Osteoblast (primary cell): Measurements from ENCODE around the gene TBC1D12. TPM values are rescaled to one million over a fixed set of nuclear protein-coding genes. Genes with fewer than 3 reads are reported as not detected.

Experiments
- DNase-seq: peaks from one replicate; pipeline ENCODE4 v3.0.0; 2011; ENCODE audit warnings: low spot score, mixed read lengths; ENCODE audit not compliant: insufficient read length; ENCODE audit errors: missing footprints
- H2AFZ ChIP-seq: 2 replicates; pipeline ENCODE4 v1.6.0; 2011; ENCODE audit warnings: mild to moderate bottlenecking, low read length
- H3K27ac ChIP-seq: 2 replicates; pipeline ENCODE4 v1.5.1; 2011; ENCODE audit warnings: mild to moderate bottlenecking, low read depth, low read length, moderate library complexity
- H3K27me3 ChIP-seq: 2 replicates; pipeline ENCODE4 v1.6.0; 2012; ENCODE audit warnings: mild to moderate bottlenecking, control low read depth, inconsistent platforms, low read length, moderate library complexity; ENCODE audit not compliant: insufficient read depth
- H3K36me3 ChIP-seq: 2 replicates; pipeline ENCODE4 v1.5.1; 2011; ENCODE audit warnings: mild to moderate bottlenecking, low read length, control low read depth, moderate library complexity; ENCODE audit not compliant: insufficient read depth
- H3K4me1 ChIP-seq: 2 replicates; pipeline ENCODE4 v1.5.1; 2011; ENCODE audit warnings: mild to moderate bottlenecking, low read length, control low read depth, moderate library complexity; ENCODE audit not compliant: insufficient read depth
- H3K4me2 ChIP-seq: 2 replicates; pipeline ENCODE4 v1.6.0; 2011; ENCODE audit warnings: mild to moderate bottlenecking, low read length; ENCODE audit not compliant: insufficient read depth
- H3K4me3 ChIP-seq: fragments of 200-600 bp; sonication (generic); 3 replicates; pipeline ENCODE4 v1.5.1; 2012; ENCODE audit warnings: mild to moderate bottlenecking, low read length, inconsistent platforms; ENCODE audit not compliant: insufficient read depth
- H3K79me2 ChIP-seq: 2 replicates; pipeline ENCODE4 v1.6.0; 2012; ENCODE audit warnings: mild to moderate bottlenecking, low read length, control low read depth, inconsistent platforms; ENCODE audit not compliant: insufficient read depth
- H3K9me3 ChIP-seq: 2 replicates; pipeline ENCODE4 v1.5.1; 2011; ENCODE audit warnings: low read depth, low read length, control low read depth
- H4K20me1 ChIP-seq: 2 replicates; pipeline ENCODE4 v1.6.0; 2012; ENCODE audit warnings: mild to moderate bottlenecking, low read length, control low read depth; ENCODE audit not compliant: insufficient read depth
- CTCF ChIP-seq: IDR thresholded peaks from 2 replicates; pipeline ENCODE4 v1.5.1; 2011; ENCODE audit warnings: mild to moderate bottlenecking, low read depth, low read length, moderate library complexity; ENCODE audit errors: extremely low read depth
- total RNA-seq: library from RNA; depleted of rRNA; stranded (reverse); fragments of >200 nt; gene quantifications from 2 replicates; pipeline ENCODE4 v1.2.3, GENCODE V29; 2012

The TBC1D12 gene
- total RNA-seq, 1 donor = 43.1 TPM

DNA sequence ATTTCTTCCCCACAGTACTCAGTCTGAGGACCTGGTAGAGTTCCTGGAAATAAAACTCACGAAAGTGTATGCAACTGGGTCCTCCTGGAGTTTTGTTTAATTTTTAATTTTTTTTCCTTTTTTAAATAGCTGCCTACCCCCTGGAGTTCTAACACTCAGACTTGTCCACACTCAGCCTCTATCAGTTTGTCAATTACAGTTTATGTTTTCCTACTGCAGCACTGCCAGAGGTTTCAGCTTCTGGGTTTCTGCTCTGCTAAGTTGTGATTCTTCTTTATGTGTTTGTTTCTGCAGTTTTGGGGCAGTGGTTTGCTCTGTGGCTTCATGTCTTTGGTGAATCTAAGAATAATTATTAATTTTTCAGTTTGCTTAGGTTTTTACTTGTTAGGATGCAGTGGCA lies 59.2 kb downstream of the TBC1D12 start:
- no peaks in the 10 kb centered on the region for H3K36me3 ChIP-seq
- H3K27me3 ChIP-seq = no peaks in the 10 kb centered on the region
- no peak overlapping the region for H2AFZ ChIP-seq
- H3K9me3 ChIP-seq = no peaks in the 10 kb centered on the region
- no peaks in the 10 kb centered on the region for H3K4me1 ChIP-seq
- no peak overlapping the region for H3K4me2 ChIP-seq
- H4K20me1 ChIP-seq = peaks cover 2% of the 10 kb centered on the region
- H3K27ac ChIP-seq = no peak overlapping the region
- no peak for DNase-seq
- H3K4me3 ChIP-seq = no peak overlapping the region
- TF ChIP-seq CTCF = no peak
- H3K79me2 ChIP-seq = peaks cover 15% of the 10 kb centered on the region

DNA sequence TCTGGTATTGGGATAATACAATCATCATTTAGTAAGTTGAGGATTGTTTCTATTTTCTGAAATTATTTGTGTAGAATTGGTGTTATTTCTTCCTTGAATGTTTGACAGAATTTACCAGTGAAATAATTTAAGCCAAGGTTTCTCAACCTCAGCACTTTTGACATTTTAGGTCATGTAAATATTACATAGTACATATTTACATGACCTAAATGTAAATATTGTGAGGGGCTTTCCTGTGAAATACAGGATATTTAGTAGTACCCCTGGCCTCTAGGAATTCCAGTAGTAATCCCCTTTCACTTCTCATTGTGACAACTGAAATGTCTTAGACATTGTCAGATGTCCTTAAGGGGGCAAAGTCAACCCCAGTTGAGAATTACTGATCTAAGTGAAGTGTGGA lies 59.8 kb downstream of the TBC1D12 start:
- Histone ChIP-seq H3K79me2 (peaks cover 12% of the 10 kb centered on the region), H3K27me3 (no peaks in the 10 kb centered on the region), H3K36me3 (no peaks in the 10 kb centered on the region), H3K9me3 (no peaks in the 10 kb centered on the region), H3K27ac (no peak overlapping the region), H3K4me1 (no peaks in the 10 kb centered on the region), H4K20me1 (peaks cover 2% of the 10 kb centered on the region), H2AFZ (no peak overlapping the region), H3K4me3 (no peak overlapping the region), H3K4me2 (no peak overlapping the region)
- DNase-seq = no peak
- no peak for TF ChIP-seq CTCF

GRCh38 chr10:94465684-94466083 lies 63.3 kb downstream of the TBC1D12 start:
- no peak for TF ChIP-seq CTCF
- no peaks in the 10 kb centered on the region for H4K20me1 ChIP-seq
- no peaks in the 10 kb centered on the region for H3K36me3 ChIP-seq
- no peaks in the 10 kb centered on the region for H3K9me3 ChIP-seq
- H3K4me2 ChIP-seq = no peak overlapping the region
- DNase-seq = no peak
- H3K27ac ChIP-seq = no peak overlapping the region
- H3K4me1 ChIP-seq = no peaks in the 10 kb centered on the region
- peaks cover 12% of the 10 kb centered on the region for H3K79me2 ChIP-seq
- no peak overlapping the region for H2AFZ ChIP-seq
- no peak overlapping the region for H3K4me3 ChIP-seq
- no peaks in the 10 kb centered on the region for H3K27me3 ChIP-seq

DNA sequence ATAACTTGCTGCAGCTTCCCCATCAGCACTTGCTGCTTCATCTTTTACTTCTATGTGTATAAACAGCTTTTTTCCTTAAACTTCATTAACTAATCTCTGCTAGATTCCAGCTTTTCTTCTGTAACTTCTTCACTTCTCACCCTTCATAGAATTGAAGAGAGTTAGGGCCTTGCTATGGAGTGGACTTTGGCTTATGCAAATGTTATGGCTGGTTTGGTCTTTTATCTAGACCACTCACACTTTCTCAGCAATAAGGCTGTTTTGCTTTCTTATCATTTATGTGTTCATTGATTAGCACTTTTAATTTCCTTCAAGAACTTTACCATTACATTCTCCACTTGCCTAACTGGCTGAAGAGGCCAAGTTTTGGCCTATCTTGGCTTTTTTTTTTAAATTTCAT lies 79.1 kb downstream of the TBC1D12 start:
- H3K79me2 ChIP-seq = peaks cover 26% of the 10 kb centered on the region
- no peak overlapping the region for H2AFZ ChIP-seq
- no peak overlapping the region for H3K27ac ChIP-seq
- H3K4me3 ChIP-seq = no peak overlapping the region
- H3K36me3 ChIP-seq = peaks cover 4% of the 10 kb centered on the region
- TF ChIP-seq CTCF = no peak
- no peak for DNase-seq
- H3K9me3 ChIP-seq = no peaks in the 10 kb centered on the region
- no peak overlapping the region for H3K4me2 ChIP-seq
- no peaks in the 10 kb centered on the region for H3K4me1 ChIP-seq
- H3K27me3 ChIP-seq = no peaks in the 10 kb centered on the region
- H4K20me1 ChIP-seq = peaks cover 4% of the 10 kb centered on the region
